MM.1S (cell line): Measurements from ENCODE around the gene CES5A.

Experiments used
- EZH2phosphoT487 ChIP-seq: fragments of 300-600 bp; sonication (generic); IDR thresholded peaks from 2 replicates; pipeline ENCODE4 v1.6.1; 2018; ENCODE audit warnings: antibody characterized with exemption, low read length
- TF ChIP-seq, protein P1 (sequence below): fragments of 300-600 bp; sonication (generic); IDR thresholded peaks from 2 replicates; pipeline ENCODE4 v1.5.1; 2016; ENCODE audit warnings: antibody characterized with exemption, low read length, mixed read lengths

GRCh38 chr16:55871411-55872038 is 3.6 kb downstream of the CES5A start:
- TF ChIP-seq, protein P1, sequence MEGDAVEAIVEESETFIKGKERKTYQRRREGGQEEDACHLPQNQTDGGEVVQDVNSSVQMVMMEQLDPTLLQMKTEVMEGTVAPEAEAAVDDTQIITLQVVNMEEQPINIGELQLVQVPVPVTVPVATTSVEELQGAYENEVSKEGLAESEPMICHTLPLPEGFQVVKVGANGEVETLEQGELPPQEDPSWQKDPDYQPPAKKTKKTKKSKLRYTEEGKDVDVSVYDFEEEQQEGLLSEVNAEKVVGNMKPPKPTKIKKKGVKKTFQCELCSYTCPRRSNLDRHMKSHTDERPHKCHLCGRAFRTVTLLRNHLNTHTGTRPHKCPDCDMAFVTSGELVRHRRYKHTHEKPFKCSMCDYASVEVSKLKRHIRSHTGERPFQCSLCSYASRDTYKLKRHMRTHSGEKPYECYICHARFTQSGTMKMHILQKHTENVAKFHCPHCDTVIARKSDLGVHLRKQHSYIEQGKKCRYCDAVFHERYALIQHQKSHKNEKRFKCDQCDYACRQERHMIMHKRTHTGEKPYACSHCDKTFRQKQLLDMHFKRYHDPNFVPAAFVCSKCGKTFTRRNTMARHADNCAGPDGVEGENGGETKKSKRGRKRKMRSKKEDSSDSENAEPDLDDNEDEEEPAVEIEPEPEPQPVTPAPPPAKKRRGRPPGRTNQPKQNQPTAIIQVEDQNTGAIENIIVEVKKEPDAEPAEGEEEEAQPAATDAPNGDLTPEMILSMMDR: no peak
- TF ChIP-seq EZH2phosphoT487: no peak
